GM12864 (cell line): ENCODE results near the gene SPOP.

Experiments
- DNase-seq: peaks from one replicate; pipeline ENCODE4 v3.0.0-alpha.2; 2011; ENCODE audit warnings: low read depth
- H3K4me3 ChIP-seq: 2 replicates; pipeline ENCODE4 v1.5.1; 2011; ENCODE audit warnings: mild to moderate bottlenecking, low read depth, low read length, control low read depth
- CTCF ChIP-seq: IDR thresholded peaks from 2 replicates; pipeline ENCODE4 v1.5.1; 2011; ENCODE audit warnings: low read depth, mild to moderate bottlenecking, moderate library complexity, low read length, control low read depth, inconsistent platforms; ENCODE audit errors: missing control alignments

SPOP gene

GRCh38 chr17:49557312-49558024 is 120.4 kb downstream of the SPOP start:
- no peak overlapping the region for H3K4me3 ChIP-seq
- DNase-seq, result no peak
- peak; percentile 73 for TF ChIP-seq CTCF

- no peak for DNase-seq
- peak; percentile 98 for TF ChIP-seq CTCF
- H3K4me3 ChIP-seq, result no peak overlapping the region
Measured at GRCh38 chr17:49556223-49556943, 121.5 kb downstream of the SPOP start.

GRCh38 chr17:49555495-49556222 is 122.2 kb downstream of the SPOP start:
- no peak overlapping the region for H3K4me3 ChIP-seq
- no peak for DNase-seq
- no peak for TF ChIP-seq CTCF

GRCh38 chr17:49554694-49555494 is 123.0 kb downstream of the SPOP start:
- no peak for TF ChIP-seq CTCF
- H3K4me3 ChIP-seq, result no peak overlapping the region
- DNase-seq, result no peak

GRCh38 chr17:49553676-49554335 is 124.1 kb downstream of the SPOP start:
- no peak for DNase-seq
- TF ChIP-seq CTCF, result no peak
- H3K4me3 ChIP-seq, result no peak overlapping the region
